HG02938 (cell line): Measurements from ENCODE around the gene GALNTL6.
"Not testable (repeated sequence)": the region's sequence is repeated elsewhere in the genome, so short reads cannot be mapped to it uniquely, and the experiment has no call there.

Experiments
- ATAC-seq: cut with Tn5 transposase; IDR thresholded peaks from one replicate; pipeline ENCODE4 v1.9.1; 2021; ENCODE audit warnings: mild to moderate bottlenecking, moderate library complexity; ENCODE audit not compliant: unreplicated experiment

GALNTL6 gene

DNA sequence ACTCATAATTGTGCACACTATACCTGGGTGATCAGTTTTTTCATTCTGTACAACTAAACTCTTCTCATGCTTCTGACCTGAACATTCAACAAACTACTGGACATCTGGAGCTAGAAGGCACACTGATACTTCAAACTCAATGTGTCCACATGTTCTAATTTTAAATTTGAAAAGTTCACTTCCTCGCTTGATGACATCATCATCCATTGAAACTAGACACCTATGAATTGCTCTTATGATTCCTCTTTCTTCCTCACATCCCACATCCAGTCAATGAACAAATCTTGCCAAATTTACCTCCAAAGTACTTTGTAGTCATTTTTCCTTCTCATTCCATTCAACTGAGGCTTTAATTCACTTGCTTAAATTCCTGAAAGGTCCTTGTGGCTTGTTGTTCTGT, 549.4 kb downstream of the GALNTL6 start:
- no peak for ATAC-seq

GRCh38 chr4:172369471-172369959, 556.3 kb downstream of the GALNTL6 start:
- ATAC-seq, result no peak

GRCh38 chr4:172377486-172378140, 564.4 kb downstream of the GALNTL6 start:
- no peak for ATAC-seq

DNA sequence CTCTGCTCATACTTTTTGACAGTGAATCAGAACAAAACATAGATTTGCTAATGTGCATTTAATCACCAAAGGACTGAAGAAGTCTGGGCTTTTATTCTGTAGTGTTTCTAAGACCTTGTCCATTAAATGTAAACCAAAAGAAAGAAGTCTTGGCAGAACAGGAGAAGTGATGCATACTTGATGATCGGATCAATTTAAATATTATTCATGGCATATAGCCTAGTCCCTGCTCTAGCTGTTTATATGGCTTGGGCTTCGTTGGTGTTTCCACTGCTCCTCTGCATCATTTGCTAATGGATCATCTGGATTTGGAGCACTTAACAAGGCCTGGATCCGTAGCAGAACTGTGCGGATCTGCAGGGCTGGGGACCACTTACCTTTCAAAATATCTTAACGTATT, 566.6 kb downstream of the GALNTL6 start:
- no peak for ATAC-seq

DNA sequence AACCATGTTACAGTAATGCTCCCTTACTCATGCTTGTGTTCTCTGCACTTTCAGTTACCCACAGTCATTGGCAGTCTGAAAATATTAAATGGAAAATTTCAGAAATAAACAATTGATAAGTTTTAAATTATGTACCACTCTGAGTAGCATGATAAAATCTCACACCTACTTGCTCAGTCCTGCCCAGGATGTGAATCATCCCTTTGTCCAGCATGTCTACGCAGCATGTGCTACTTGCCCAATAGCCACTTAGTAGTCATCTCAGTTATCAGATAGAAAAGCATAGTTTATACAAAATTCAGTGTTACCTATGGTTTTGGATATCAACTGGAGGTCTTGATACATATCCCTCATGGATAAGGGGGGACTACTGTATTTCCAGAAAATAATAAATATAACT, 577.1 kb downstream of the GALNTL6 start:
- no peak for ATAC-seq

DNA sequence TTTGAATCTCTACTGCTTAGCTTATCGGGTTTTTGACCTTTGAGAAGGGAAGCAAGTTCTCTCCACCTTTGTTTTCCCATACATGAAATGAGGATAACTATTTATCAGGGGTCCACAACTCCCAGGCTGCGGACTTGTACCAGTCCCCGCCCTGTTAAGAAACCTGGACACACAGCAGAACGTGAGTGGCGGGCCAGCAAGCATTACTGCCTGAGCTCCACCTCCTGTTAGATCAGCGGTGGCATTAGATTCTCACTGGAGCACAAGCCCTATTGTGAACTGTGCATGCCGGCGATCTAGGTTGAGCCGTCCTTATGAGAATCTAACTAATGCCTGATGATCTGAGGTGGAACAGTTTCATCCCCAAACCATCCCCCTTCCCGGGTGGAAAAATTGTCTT, 579.5 kb downstream of the GALNTL6 start:
- no peak for ATAC-seq

DNA sequence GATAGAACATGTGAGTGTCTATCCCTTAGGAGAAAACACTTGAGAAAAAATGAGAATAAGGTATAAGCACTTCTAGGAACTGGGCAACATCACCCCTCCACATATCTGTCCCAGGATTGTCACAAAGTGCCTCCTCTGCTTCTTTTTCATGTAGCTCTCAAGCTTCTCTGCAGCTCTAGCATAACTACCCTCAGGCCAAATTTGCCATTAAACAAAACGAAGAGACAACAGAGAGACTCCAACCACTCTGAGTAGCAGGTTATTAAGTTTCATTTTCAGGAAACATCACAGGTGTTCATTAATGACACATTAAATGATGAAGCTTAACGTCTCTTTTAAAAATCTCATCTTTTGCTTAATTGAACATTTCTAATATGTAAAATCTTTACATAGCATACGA, 580.0 kb downstream of the GALNTL6 start:
- ATAC-seq, result no peak

GRCh38 chr4:172404676-172405075, 591.5 kb downstream of the GALNTL6 start:
- no peak for ATAC-seq

DNA sequence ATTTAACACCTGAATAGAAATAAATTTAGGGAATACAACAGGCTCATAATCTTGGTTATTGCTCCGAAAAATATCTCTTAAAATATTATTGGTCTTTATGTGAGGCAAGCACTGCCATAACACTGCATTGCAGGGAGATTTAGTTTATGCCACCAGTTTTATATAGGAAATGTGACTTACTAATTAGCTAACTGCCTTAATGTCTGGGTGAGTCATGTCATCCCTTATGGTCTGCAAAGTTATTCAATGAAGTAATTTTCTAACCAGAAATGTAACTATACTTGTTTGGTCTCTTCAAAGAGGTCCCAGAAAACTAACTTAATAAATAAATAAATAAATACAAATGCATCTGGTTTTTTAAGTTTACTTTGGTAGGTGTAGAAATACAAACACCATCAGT, 597.2 kb downstream of the GALNTL6 start:
- ATAC-seq, result no peak

GRCh38 chr4:172411149-172411548, 597.9 kb downstream of the GALNTL6 start:
- no peak for ATAC-seq

GRCh38 chr4:172412851-172413580, 599.8 kb downstream of the GALNTL6 start:
- ATAC-seq, result no peak

DNA sequence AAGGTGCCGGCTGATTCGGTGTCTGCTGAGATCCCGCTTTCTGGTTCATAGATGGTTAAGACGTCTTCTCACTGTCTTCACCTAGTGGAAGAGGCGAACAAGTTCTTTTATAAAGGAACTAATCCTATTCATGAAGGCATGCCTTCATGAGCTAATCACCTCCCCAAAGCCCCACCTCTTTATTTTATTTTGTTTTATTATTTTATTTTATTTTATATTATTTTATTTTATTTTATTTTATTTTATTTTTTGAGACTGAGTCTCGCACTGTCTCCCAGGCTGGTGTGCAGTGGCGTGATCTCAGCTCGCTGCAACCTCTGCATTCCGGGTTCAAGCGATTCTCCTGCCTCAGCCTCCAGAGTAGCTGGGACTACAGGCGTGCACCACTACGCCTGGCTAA, 615.8 kb downstream of the GALNTL6 start:
- ATAC-seq, result not testable (repeated sequence)

DNA sequence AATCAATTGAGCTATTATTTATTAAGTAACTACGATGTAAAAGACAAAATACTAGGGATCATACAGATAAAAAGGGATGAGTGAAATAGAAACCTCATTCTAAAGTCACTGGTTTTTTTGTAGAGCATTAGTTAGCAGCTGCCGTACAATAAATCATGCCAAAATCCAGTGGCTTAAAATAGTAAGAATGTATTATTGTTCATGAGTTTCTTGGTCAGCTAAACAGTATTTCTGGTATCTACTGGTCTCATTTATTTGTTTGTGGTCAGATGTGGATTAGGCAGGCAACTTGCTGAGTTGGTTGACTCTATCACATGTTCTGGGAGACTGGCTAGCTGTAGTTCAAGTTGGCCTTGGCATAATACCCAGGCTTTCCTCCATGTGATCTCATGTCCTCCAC, 667.3 kb downstream of the GALNTL6 start:
- no peak for ATAC-seq

- ATAC-seq, result no peak
Measured at GRCh38 chr4:172481802-172482508, 668.8 kb downstream of the GALNTL6 start.

GRCh38 chr4:172485007-172485406, 671.8 kb downstream of the GALNTL6 start:
- ATAC-seq, result no peak

- ATAC-seq, result no peak
Measured at GRCh38 chr4:172486531-172486930, 673.3 kb downstream of the GALNTL6 start.

DNA sequence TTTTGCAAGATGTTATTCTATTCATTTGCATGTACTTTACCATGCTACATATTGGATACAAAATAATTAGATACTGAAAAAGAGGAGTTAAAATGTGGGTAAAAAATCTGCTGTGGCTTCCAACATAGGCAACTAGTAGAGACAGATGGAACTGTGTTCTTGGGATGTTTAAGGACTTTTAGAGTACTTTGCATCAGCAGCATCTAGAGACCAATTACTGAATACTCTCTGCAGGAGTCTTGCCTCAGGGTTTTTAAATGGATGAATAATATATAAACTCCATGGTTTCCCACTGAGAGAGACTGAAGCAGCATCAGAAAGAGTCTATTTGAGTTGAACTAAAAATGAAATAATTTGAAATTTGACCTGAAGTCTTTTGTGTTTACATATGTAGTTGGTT, 676.7 kb downstream of the GALNTL6 start:
- no peak for ATAC-seq

GRCh38 chr4:172495769-172496168, 682.6 kb downstream of the GALNTL6 start:
- ATAC-seq, result no peak

DNA sequence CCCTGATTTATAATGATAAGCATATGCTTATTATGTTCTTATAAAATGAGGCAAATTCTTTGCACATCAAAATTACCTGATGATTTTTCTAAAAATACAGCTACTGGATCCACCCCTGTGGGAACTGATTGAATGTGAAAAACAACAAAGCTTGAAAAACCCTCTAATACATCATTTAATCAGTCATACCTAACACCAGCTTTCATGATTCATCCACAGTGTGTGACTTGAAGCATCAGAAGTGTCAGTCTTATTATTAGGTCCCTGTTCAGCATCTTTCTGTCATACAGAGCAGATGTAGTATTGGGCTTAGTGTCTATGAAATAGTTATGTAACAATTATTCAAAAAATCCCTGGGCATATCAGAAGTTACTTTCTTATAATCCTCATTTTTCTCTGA, 684.1 kb downstream of the GALNTL6 start:
- ATAC-seq, result no peak

DNA sequence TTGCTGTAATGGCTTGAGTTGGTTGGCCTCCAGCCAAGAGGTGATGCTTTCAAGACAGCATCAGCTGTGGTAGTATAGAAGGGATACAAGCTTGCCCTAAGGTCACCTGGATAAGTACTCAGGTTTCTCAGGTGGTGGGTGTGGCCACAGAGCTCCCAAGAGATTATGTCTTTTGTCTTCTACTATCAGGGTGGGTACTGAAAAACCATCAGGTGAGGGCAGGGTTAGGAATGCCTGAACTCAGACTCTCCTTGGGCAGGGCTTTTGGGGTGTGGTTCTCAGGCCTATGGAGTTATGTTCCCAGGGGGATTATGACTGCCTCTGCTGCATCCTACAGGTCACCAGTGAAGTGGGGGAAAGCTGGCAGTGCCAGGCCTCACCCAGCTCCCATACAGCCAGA, 700.8 kb downstream of the GALNTL6 start:
- ATAC-seq, result no peak

GRCh38 chr4:172514801-172515200, 701.6 kb downstream of the GALNTL6 start:
- ATAC-seq, result no peak
